DMS114 treated with DMSO at 0.1 percent for 48 hours (cell line): ENCODE measurements around the gene TGIF1.
A peak's percentile ranks its signal among the peaks of the same experiment; 100 is the strongest.

Experiments used
- DNase-seq: peaks from one replicate; lab custom pipeline; 2025; ENCODE audit not compliant: unreplicated experiment; lab: John Stamatoyannopoulos, UW

TGIF1 gene

GRCh38 chr18:3429121-3429520, 20.9 kb upstream of the TGIF1 start:
- DNase-seq: no peak

- no peak for DNase-seq
Measured at GRCh38 chr18:3434685-3435084, 15.3 kb upstream of the TGIF1 start.

GRCh38 chr18:3440341-3440740, 9.6 kb upstream of the TGIF1 start:
- DNase-seq: no peak

- DNase-seq: peak; percentile 65
Measured at GRCh38 chr18:3441290-3441689, 8.7 kb upstream of the TGIF1 start.

- DNase-seq: no peak
Measured at GRCh38 chr18:3442919-3443318, 7.1 kb upstream of the TGIF1 start.

GRCh38 chr18:3444296-3444695, 5.7 kb upstream of the TGIF1 start:
- no peak for DNase-seq

- DNase-seq: no peak
Measured at GRCh38 chr18:3444954-3445353, 5.0 kb upstream of the TGIF1 start.

- no peak for DNase-seq
Measured at GRCh38 chr18:3447068-3447894, 2.7 kb upstream of the TGIF1 start.

- DNase-seq: peak; percentile 92
Measured at GRCh38 chr18:3447895-3448837, 1.8 kb upstream of the TGIF1 start.

- no peak for DNase-seq
Measured at GRCh38 chr18:3448838-3449511, 997 bp upstream of the TGIF1 start.

- no peak for DNase-seq
Measured at GRCh38 chr18:3449512-3450011, 410 bp upstream of the TGIF1 start.

GRCh38 chr18:3450799-3451182, 819 bp downstream of the TGIF1 start:
- DNase-seq: no peak

- DNase-seq: peak; percentile 84
Measured at GRCh38 chr18:3451183-3451988, 1.4 kb downstream of the TGIF1 start.

- DNase-seq: no peak
Measured at GRCh38 chr18:3451989-3452749, 2.2 kb downstream of the TGIF1 start.

GRCh38 chr18:3452750-3453539, 3.0 kb downstream of the TGIF1 start:
- DNase-seq: no peak

GRCh38 chr18:3453540-3454364, 3.8 kb downstream of the TGIF1 start:
- peak; percentile 78 for DNase-seq

- peak; percentile 71 for DNase-seq
Measured at GRCh38 chr18:3454365-3455089, 4.6 kb downstream of the TGIF1 start.
